GM12891 (cell line): ENCODE measurements around the gene NTN3.

Source experiments
- POLR2A ChIP-seq: IDR thresholded peaks from 2 replicates; pipeline ENCODE4 v1.6.1; 2011; ENCODE audit warnings: low read depth, low read length, control low read depth
- POLR2AphosphoS5 ChIP-seq: IDR thresholded peaks from 2 replicates; pipeline ENCODE4 v1.6.1; 2011; ENCODE audit warnings: low read depth, low read length, control low read depth
- SPI1 ChIP-seq: IDR thresholded peaks from 2 replicates; pipeline ENCODE4 v1.6.1; 2011; ENCODE audit warnings: low read depth, low read length, control low read depth
- TAF1 ChIP-seq: IDR thresholded peaks from 2 replicates; pipeline ENCODE4 v1.6.1; 2011; ENCODE audit warnings: low read depth, low read length, control low read depth

DNA sequence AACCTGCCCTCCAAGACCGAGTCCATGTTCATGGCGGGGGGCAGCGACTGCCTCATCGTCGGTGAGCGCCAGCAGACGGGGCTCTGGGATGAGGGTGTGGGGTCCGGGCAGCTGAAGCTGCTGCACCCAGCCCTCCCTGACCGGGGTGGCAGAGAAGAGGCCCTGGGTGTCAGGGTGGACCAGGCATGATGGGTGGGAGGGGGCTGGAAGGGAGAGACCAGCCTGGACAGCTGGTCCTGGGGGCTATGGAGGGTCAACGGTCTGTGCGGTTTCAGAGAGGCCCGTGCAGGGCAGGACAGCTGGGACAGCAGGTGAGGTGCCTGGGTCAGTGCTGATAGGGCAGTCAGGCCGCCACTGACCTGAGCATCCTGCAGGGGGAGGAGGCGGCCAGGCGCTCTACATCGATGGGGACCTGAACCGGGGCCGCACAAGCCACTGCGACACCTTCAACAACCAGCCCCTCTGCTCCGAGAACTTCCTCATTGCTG is 29.4 kb downstream of the NTN3 start:
- TF ChIP-seq POLR2AphosphoS5 (no peak), TAF1 (no peak), POLR2A (no peak), SPI1 (no peak)
